GM08714 (cell line): ENCODE results near the gene CLEC4C.
"Not testable (repeated sequence)": the region's sequence is repeated elsewhere in the genome, so short reads cannot be mapped to it uniquely, and the experiment has no call there.

Source experiments
- H3K4me3 ChIP-seq: fragments of 200-500 bp; sonication (Bioruptor generic); 2 replicates; pipeline ENCODE4 v1.5.1; 2014; ENCODE audit warnings: mild to moderate bottlenecking, low read length, inconsistent platforms
- ZNF274 ChIP-seq: IDR thresholded peaks from 2 replicates; pipeline ENCODE4 v1.6.1; 2012; ENCODE audit warnings: mild to moderate bottlenecking, low read depth, low read length

The CLEC4C gene

GRCh38 chr12:7747246-7747645, at the start of gene CLEC4C:
Gene CLEC4C, minus strand, starts transcription at chr12:7747375. Its CDS starts 27 bp downstream, at chr12:7747348.
- no peak within 1 kb of the TSS for H3K4me3 ChIP-seq
- TF ChIP-seq ZNF274: no peak

- H3K4me3 ChIP-seq: no peak overlapping the region
- no peak for TF ChIP-seq ZNF274
These were observed 46.0 kb upstream of the CLEC4C start for GRCh38 chr12:7793211-7793610.

GRCh38 chr12:7788884-7789528, 41.8 kb upstream of the CLEC4C start, which contains the start of gene NANOG:
Gene NANOG, plus strand, starts transcription at chr12:7789402. Its CDS starts 213 bp downstream, at chr12:7789615.
- not testable (repeated sequence) for H3K4me3 ChIP-seq

GRCh38 chr12:7788294-7788660, 41.1 kb upstream of the CLEC4C start:
- no peak for TF ChIP-seq ZNF274
- no peak overlapping the region for H3K4me3 ChIP-seq

- H3K4me3 ChIP-seq: no peak overlapping the region
- no peak for TF ChIP-seq ZNF274
These were observed 40.6 kb upstream of the CLEC4C start for GRCh38 chr12:7787574-7788293.

DNA sequence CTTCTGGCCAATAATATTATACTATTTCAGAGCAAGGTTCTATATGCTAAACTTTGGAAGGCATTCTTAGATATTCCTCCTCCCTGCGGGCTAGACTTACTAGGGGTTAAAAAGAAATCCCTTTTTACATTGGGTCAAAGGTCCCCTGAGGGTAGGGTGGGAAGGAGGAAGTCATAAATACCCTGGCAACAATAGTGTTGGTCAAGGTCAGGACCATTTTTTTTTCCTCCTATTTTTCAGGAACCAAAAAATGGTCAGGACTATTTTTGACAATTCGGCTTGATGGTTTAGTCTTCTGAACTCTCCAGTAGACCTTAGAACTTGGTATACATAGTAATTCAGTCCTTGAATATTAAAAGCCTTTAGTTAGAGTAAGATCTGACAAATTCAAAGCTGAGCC, 37.5 kb upstream of the CLEC4C start:
- H3K4me3 ChIP-seq: no peak overlapping the region
- no peak for TF ChIP-seq ZNF274

DNA sequence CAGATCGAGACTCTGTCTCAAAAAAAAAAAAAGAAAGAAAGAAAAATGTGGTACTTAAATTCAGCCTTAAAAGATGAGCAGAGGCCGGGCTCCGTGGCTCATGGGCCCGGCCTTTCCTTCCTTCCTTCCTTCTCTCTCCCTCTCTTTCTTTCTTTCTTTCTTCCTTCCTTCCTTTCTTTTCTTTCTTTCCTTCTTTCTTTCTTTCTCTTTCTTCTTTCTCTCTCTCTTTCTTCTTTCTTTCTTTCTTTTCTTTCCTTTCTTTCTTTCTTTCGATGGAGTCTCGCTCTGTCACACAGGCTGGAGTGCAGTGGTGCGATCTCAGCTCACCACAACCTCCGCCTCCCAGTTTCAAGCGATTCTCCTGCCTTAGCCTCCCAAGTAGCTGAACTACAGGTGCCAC, 36.3 kb upstream of the CLEC4C start:
- not testable (repeated sequence) for H3K4me3 ChIP-seq

GRCh38 chr12:7782055-7782454, 34.9 kb upstream of the CLEC4C start:
- H3K4me3 ChIP-seq: no peak overlapping the region
- no peak for TF ChIP-seq ZNF274

GRCh38 chr12:7781274-7781673, 34.1 kb upstream of the CLEC4C start:
- no peak for TF ChIP-seq ZNF274
- H3K4me3 ChIP-seq: no peak overlapping the region

- H3K4me3 ChIP-seq: no peak overlapping the region
- TF ChIP-seq ZNF274: no peak
These were observed 22.8 kb upstream of the CLEC4C start for GRCh38 chr12:7769999-7770398.

DNA sequence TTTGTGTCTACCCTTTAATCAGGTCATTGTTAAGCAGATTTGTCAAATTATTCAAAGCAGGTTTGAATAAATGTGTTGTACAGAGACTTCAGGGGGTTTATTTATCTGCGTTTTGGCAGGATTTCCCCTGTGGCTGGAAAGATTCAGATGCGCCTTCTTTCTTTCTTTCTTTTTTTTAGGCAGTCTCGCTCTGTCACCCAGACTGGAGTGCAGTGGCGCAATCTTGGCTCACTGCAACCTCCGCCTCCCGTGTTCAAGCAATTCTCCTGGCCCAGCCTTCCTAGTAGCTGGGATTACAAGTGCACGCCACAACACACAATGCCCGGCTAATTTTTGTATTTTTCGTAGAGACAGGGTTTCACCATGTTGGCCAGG, 11.6 kb upstream of the CLEC4C start:
- TF ChIP-seq ZNF274: no peak
- no peak overlapping the region for H3K4me3 ChIP-seq

DNA sequence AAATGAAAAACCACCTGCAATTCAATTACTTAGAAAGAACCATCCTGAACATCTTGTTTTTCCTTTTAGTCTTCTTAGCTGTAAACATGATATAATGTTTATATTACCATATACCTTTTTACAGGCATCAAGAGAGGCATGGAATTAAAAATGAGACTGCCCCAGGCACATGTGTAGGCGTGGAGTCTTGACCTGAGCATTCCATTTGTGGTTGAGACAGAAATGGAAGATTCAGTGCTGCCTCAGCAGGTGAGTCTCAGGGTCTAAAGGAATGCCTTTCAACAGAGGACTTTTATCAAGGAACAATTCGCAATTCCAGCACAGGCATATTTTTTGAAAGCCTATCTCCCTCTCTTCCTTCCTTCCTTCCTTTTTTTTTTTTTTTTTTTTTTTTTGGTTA, 9.8 kb upstream of the CLEC4C start:
- TF ChIP-seq ZNF274: no peak
- no peak overlapping the region for H3K4me3 ChIP-seq

DNA sequence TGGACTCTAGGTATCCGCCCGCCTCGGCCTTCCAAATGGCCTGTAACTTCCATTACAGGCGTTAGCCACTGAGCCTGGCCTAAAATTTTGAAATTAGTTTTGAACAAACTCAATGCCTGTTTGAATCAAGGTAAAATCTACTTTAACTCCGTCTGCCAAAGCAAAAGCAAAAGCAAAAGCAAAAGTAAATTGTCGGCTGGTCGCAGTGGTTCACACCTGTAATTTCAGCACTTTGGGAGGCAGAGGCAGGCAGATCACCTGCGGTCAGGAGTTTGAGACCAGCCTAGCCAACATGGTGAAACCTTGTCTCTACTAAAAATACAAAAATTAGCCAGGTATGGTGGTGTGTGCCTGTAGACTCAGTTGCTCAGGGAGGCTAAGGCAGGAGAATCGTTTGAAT, 8.5 kb upstream of the CLEC4C start:
- not testable (repeated sequence) for H3K4me3 ChIP-seq

DNA sequence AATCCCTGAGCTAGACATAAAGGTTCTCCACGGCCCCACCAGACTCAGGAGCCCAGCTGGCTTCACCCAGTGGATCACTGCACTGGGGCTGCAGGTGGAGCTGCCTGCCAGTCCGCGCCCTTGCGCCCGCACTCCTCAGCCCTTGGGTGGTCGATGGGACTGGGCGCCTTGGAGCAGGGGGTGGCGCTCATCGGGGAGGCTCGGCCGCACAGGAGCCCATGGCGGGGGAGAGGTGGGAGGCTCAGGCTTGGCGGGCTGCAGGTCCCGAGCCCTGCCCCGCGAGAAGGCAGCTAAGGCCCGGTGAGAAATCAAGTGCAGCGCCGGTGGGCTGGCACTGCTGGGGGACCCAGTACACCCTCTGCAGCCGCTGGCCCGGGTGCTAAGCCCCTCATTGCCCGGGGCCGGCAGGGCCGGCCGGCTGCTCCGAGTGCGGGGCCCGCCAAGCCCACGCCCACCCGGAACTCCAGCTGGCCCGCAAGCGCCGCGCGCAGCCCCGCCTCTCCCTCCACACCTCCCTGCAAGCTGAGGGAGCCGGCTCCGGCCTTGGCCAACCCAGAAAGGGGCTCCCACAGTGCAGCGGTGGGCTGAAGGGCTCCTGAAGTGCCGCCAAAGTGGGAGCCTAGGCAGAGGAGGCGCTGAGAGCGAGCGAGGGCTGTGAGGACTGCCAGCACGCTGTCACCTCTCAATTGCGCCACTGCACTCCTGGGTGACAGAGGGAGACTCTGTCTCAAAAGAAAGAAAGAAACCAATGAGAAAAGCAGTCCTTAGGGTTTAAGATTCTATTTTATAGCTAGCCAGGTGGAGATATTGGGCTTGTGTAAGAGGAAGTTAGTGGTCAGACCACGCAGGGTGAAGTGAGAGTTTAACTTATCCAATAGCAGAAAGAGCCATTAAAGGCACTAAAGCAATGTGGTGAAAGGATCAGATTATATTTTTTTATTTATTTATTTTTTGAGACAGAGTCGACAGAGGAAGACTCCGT, 5.1 kb upstream of the CLEC4C start:
- not testable (repeated sequence) for H3K4me3 ChIP-seq

DNA sequence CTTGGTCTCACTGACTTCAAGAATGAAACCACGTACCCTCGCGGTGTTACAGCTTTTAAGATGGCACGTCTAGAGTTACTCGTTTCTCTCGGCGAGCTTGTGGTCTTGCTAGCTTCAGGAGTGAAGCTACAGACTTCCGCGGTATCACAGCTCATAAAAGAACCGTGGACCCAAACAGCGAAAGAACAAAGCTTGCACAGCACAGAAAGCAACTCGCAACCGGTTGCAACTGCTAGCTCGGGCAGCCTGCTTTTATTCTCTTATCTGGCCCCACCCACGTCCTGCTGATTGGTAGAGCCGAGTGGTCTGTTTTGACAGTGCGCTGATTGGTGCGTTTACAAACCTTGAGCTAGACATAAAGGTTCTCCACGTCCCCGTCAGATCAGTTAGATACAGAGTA, 4.2 kb upstream of the CLEC4C start:
- no peak for TF ChIP-seq ZNF274
- H3K4me3 ChIP-seq: no peak overlapping the region
